ENCODE data around the gene MRPL52.

Gene MRPL52

GRCh38 chr14:22829661-22830442 is at the start of gene MRPL52 (continued):
- no peak for TF ChIP-seq ZNF426 (tag by site-specific recombination; IDR thresholded peaks at IDR 0.05)
- TF ChIP-seq ZBTB7A (tag by site-specific recombination; IDR thresholded peaks at IDR 0.05; ENCODE audit: low read depth): no peak
- no peak for TF ChIP-seq ZNF645 (tag by site-specific recombination; IDR thresholded peaks at IDR 0.05)
- TF ChIP-seq ZNF544 (tag by site-specific recombination; IDR thresholded peaks at IDR 0.05): no peak
- TF ChIP-seq ZNF155 (tag by site-specific recombination; IDR thresholded peaks at IDR 0.05): no peak
- TF ChIP-seq PATZ1 (tag by site-specific recombination; IDR thresholded peaks at IDR 0.05): peak; percentile 31; the same call in 1 of the 2 replicates
- TF ChIP-seq ZNF157 (tag by site-specific recombination; IDR thresholded peaks at IDR 0.05): no peak
- peak; percentile 91 for TF ChIP-seq ZBTB17 (tag by site-specific recombination; IDR thresholded peaks at IDR 0.05)
- no peak for TF ChIP-seq GLI4 (tag by site-specific recombination; IDR thresholded peaks at IDR 0.05)
- no peak for TF ChIP-seq OSR2 (tag by site-specific recombination; IDR thresholded peaks at IDR 0.05)
- TF ChIP-seq REST (tag by site-specific recombination; IDR thresholded peaks at IDR 0.05): no peak
- TF ChIP-seq ZNF24 (tag by site-specific recombination; IDR thresholded peaks at IDR 0.05): no peak
- TF ChIP-seq ZBTB11 (tag by site-specific recombination; conservative IDR thresholded peaks at IDR 0.05; ENCODE audit: low read depth): peak; percentile 35; the same call in 1 of the 2 replicates
- no peak for TF ChIP-seq ZNF366 (tag by site-specific recombination; conservative IDR thresholded peaks at IDR 0.05)
- TF ChIP-seq ZNF580 (tag by site-specific recombination; IDR thresholded peaks at IDR 0.05): no peak
- peak; percentile 23 for TF ChIP-seq ZBTB26 (tag by site-specific recombination; optimal IDR thresholded peaks at IDR 0.05)
- no peak for TF ChIP-seq ZSCAN30 (tag by site-specific recombination; IDR thresholded peaks at IDR 0.05)
- TF ChIP-seq ZNF311 (tag by site-specific recombination; IDR thresholded peaks at IDR 0.05; ENCODE audit: borderline replicate concordance): no peak
- TF ChIP-seq FEZF1 (tag by site-specific recombination; IDR thresholded peaks at IDR 0.05): no peak
- no peak for TF ChIP-seq MZF1 (tag by site-specific recombination; IDR thresholded peaks at IDR 0.05; ENCODE audit: borderline replicate concordance)
- no peak for TF ChIP-seq ZNF248 (tag by site-specific recombination; IDR thresholded peaks at IDR 0.05)
- no peak for TF ChIP-seq ZBTB8A (tag by site-specific recombination; IDR thresholded peaks at IDR 0.05)
- TF ChIP-seq ZNF555 (tag by site-specific recombination; conservative IDR thresholded peaks at IDR 0.05): no peak
- TF ChIP-seq ZBTB10 (tag by site-specific recombination; IDR thresholded peaks at IDR 0.05): no peak
- no peak for TF ChIP-seq SP7 (tag by site-specific recombination; IDR thresholded peaks at IDR 0.05)
